Stimulated activated CD8-positive, alpha-beta memory T cell treated with anti-CD3 and anti-CD28 coated beads, Interleukin-7, amount 100 ng/mL, for 4 hours (primary cell): ENCODE data around the gene TEX55.
"Not testable (repeated sequence)": the region's sequence is repeated elsewhere in the genome, so short reads cannot be mapped to it uniquely, and the experiment has no call there.

Experiments used
- DNase-seq, 2 donors: peaks; one replicate each; pipeline ENCODE4 v3.0.0-alpha.2; 2020; ENCODE audit warnings: low read depth in 2 of 2

The TEX55 gene

DNA sequence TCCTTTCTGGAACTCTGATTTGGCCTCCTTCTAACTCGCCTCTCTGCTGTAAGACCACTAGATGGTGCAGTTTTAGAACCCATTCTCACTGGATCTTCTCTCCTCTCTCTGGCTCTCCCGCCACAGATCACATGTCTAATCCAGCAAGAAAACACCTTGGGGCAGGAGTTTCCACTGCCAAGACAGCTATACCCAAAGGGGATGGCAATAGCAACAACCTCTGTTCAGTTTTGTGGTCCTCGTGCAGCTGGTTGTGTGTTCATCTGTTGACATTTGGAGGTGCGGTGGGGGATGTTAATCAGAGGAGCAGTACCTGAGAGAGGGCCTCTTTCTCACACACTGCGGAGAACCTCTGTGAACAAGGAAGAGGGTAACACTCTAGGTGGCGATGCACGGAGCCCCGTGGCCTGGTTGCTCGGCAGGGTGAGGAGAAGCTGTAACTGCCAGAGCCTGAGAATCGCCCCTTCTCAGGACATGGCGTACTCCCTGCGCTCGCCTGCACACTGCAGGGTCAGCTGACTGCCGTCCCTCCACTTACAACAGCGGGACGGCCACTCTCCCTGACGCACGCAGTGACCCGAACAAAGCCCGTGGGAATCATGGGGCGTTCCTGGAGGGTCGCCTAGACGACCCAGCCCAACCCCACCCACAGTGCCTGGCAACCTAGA lies at the start of gene TEX55:
Gene TEX55, plus strand, starts transcription at position 666 of the 668 bp plus-strand sequence. CDS start 25 bp downstream, outside the sequence.
- no peak for DNase-seq

DNA sequence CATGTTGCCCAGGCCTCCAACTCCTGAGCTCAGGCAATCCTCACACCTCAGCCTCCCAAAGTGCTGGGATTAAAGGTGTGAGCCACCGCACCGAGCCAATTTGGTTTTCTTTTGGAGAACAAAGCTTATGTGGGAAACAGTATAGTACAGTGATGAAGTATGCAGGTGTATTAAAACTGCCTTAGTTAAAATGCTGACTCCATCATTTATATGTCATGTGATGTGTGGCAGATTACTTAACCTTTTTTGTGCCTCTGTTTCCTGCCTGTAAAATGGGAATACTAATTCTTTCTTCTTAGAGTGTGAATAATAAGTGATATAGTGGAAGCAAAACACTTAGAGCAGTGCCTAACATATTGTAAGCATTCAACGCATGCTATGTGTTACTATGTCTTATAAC lies 48.0 kb upstream of the TEX55 start:
- DNase-seq: no peak

DNA sequence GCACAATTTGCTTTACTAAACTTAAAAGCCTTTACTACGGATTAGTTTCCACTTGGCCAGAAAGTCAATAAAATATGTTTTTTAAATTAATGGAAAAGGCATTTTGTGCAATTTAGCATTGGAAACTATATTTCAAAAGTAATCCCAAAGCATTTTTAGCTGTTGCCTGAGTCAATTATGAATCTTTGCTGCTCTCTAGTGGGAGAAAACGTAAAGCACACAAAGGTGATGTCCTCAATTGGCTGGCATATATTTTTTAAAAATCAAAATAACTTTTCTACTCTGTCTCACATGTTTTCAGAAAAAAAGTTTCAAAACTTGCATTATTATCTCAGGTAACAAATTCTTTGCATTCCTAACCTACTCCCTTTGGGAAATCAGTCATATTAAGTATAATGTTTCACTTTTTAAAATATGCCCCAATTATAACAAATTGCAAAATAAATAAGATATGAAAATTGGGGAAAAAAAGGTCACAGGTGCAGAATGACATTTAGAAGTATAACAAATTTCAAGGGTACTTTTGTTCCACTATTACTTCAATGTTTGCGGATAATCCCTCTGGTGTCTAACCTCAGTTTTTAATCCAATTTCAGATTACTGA lies 47.2 kb upstream of the TEX55 start:
- no peak for DNase-seq

DNA sequence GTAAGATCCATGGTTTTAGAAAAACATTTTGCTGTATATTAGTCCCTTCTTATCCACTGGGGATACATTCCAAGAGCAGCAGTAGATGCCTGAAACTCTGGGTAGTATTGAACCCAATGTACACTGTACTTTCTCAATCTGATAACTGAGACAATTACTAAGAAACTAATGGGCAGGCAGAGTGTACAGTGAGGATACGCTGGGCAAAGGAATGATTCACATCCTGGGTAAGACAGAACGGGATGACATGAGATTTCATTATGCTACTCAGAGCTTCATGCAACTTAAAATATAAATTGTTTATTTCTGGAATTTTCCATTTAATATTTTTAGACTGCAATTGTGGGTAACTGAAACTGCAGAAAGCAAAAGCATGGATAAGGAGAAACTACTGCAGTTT lies 46.2 kb upstream of the TEX55 start:
- DNase-seq: no peak

DNA sequence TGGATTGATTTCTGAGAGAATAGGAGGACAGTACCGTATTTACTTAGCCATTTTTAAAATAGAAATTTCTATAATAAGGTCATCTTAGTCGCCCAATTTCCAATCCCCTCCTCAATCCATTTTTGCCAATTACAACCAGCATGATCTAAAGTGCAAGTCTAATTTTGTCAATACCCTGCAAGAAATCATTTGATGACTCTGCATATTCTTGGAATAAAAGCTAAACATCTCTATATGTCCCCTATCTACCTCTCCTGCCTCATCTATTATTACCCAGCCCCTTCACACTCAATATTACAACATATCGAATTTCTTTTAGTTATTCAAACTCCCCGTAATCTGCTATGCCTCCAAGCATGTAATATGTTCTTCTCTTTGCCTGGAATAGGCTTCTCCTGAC lies 41.9 kb upstream of the TEX55 start:
- DNase-seq: no peak

DNA sequence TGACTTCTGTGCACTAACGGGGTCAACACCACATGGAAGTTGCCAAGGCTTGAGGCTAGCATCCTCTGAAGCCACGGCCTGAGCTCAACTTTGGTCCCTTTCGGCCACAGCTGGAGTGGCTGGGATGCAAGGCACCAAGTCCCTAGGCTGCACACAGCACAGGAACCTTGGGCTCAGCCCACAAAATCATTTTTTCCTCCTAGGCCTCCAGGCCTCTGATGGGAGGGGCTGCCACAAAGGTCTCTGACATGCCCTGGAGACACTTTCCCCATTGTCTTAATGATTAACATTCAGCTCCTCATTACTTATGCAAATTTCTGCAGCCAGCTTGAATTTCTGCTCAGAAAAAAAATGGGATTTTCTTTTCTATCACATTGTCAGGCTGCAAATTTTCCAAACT lies 27.6 kb upstream of the TEX55 start:
- DNase-seq: not testable (repeated sequence)

DNA sequence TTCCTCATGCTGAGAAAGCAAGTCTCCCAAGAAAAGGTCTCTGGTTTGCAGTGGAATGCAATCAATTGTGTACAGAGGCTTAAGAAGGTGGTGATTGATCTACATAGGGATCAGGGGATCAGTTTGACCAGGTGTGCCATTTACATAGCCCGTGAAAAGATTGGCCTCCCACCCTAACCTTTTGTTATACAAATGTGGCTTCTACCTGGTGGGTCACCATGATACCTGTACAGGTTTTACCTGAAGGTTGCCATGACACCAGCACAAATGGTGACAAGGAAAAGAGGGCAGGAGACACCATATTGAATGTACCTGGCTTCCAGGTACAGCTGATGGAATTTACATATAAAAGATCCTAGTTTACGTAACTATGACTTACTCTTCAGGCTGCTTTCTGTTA lies 25.5 kb upstream of the TEX55 start:
- DNase-seq: no peak

DNA sequence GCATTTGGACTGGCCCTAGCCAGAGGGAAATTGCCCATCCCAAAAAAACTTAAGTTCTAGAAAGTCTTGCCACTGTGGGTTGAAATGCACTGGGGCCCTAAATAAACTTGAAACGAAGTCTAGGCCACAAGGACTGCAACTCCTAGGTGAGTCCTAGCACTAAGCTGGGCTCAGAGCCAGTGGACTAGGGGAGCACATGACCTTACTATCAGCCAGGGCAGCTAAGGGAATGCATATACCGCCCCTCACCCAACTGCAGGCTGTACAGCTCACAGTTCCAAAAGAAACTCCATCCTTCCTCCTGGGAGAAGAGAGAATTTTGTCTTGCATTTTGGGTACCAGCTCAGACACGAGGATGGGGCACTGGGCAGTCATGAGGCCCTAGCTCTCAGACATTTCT lies 23.6 kb upstream of the TEX55 start:
- no peak for DNase-seq

DNA sequence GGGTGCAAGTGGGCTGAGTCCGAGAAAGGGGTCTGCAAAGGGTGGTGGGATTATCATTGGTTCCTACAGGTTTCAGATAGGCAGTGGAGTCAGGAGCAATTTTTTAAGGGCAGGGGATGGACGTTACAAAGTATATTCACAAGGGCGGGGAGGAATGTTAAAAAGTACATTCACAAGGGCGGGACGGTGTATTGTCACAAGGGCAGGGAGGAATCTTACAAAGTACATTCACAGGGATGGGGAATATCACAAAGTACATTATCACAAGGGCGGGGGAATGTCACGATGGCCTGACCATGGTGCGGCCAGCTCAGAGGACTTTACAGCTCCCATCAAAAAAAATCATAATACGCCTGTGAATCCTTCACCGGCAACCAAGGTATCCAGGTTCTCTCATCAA lies 20.6 kb upstream of the TEX55 start:
- no peak for DNase-seq

DNA sequence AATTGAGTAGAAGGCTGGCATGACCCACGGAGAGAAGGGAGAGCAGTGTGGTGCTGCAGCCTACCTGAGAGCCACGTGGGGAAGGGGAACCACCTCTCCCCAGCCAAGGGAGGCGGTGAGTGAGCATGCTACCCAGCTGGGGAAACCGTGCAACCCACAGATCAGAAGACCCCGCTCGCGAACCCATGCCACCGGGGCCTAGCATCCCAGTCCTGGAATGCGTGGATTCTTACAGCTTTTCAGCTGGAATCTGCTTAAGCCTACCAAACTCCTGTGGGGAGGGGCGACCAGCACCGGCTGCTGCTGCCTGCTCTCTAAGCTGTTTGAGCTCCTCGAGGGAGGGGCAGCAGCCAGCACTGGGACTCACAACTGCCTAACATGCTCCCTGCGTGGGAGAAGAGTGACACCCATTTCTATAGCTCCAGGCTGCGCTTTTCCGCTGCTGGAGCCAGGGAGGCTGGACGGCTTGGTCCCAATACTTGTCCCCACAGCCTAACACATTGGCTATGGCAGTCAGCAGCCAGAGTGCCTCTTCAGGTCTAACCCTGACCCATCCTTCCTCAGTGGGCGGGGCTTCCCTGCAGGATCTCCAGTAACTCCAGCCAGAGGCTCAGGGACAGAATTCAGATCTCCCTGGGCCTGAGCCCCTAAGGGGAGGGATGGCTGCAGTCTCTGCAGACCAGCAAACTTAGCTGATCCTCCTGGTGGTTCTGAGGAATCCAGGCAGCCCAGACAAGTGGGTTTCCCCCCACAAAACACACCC lies 20.0 kb upstream of the TEX55 start:
- no peak for DNase-seq

DNA sequence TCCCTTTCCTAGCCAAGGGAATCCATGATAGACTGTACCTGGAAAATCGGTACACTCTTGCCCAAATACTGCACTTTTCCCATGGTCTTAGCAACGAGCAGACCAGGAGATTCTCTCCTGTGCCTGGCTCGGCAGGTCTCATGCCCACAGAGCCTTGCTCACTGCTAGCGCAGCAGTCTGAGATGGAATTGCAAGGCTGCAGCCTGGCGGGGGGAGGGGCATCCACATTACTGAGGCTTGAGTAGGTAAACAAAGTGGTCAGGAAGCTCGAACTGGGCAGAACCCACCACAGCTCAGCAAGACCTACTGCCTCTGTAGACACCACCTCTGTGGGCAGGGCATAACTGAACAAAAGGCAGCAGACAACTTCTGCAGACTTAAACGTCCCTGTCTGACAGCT lies 15.7 kb upstream of the TEX55 start:
- not testable (repeated sequence) for DNase-seq

DNA sequence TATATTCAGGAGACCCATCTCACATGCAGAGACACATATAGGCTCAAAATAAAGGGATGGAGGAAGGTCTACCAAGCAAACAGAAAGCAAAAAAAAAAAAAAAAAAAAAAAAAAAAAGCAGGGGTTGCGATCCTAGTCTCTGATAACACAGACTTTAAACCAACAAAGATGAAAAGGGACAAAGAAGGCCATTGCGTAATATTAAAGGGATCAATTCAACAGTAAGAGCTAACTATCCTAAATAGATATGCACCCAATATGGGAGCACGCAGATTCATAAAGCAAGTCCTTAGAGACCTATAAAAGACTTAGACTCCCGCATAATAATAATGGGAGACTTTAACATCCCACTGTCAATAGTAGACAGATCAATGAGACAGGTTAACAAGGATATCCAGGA lies 13.7 kb upstream of the TEX55 start:
- not testable (repeated sequence) for DNase-seq

DNA sequence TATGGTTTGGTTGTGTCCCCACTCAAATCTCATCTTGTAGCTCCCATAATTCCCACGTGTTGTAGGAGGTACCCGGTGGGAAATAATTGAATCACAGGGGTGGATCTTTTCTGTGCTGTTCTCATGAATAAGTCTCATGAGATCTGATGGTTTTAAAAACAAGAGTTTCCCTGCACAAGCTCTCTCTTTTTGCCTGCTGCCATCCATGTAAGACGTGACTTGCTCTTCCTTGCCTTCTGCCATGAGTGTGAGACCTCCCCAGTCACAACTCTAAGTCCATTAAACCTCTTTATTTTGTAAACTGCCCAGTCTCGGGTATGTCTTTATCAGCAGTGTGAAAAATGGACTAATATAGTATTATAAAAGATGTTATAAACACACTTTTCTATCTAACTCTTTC lies 6.6 kb upstream of the TEX55 start:
- not testable (repeated sequence) for DNase-seq

DNA sequence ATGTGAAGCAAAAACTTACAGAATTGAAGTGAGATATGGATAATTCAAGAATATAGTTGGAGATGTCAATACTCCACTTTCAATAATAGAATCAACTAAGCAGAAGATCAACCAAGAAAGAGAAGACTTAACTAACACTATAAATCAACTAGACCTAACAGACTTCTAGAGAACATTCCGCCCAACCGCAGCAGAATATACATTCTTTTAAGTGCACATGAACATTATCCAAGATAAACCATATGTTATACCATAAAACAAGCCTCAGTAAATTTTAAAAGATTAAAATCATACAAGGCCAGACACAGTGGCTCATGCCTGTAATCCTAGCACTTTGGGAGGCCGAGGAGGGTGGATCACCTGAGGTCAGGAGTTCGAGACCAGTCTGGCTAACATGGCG lies 5.5 kb upstream of the TEX55 start:
- DNase-seq: no peak

DNA sequence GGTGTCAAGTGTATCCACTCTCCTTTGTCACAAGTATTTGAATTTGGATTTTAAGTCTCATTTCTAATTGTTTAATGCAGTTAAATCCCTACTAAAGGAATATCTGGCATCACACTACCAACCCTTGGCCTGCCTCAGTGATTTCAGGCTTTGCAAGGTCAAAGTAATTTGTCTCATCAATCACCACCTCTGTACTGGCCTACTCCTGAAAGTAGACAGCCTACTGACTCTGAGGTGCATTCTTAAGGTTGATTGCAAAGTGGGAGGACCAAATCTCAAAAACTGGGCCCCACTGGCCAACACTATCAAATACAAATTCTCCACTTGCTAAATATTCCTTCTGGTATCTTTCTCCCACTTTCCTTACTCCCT lies 851 bp upstream of the TEX55 start:
- no peak for DNase-seq

DNA sequence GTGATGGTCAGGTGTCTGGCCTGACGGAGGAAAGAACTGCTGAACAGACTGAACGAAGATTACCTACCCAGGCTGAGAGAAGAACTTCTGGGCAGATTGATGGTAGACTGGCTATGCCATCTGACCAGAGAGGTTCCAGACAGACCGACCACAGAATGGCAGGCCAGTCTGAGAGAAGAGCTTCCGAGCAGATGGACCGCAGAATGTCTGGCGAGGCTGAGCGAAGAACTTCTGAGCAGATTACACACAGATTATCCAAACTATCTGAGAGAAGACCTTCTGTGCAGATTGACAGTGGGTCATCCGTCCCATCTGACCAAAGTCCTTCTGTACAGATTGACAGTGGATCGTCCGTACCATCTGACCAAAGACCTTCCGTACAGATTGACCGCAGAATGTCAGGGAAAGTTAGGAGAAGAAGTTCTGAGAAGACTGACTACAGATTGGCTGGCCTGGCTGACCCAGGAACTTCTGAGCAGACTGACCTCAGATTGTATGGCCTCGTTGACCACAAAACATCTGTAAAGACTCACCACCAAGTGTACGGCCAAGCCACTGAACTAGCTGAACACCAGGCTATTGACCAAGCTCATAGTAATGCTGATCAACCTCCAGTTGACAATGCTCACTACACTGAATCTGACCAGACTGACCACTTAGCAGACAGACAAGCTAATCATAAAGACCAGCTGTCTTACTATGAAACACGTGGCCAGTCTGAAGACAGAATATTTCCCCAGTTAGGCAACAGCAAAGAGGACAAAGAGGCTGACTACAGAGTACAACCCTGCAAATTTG lies 812 bp downstream of the TEX55 start:
- no peak for DNase-seq

DNA sequence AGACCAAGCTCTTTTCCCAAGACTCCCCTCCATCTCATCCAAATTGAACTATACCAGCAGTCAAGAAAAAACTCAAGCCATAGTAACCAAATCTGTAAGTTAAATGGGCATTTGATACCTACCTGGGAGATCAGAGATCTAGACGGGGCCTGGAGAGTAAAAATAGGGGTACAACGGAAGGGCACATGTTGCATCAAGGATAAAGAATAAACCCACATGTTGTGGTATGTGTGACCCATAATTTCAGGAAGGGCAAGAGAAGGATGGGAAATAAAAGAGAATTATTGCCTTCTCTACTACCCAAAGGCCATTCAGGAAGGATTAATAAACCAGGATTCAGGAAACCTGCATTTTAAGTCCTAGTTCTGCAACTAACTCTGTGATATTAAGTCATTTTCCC lies 1.5 kb downstream of the TEX55 start:
- DNase-seq: no peak

DNA sequence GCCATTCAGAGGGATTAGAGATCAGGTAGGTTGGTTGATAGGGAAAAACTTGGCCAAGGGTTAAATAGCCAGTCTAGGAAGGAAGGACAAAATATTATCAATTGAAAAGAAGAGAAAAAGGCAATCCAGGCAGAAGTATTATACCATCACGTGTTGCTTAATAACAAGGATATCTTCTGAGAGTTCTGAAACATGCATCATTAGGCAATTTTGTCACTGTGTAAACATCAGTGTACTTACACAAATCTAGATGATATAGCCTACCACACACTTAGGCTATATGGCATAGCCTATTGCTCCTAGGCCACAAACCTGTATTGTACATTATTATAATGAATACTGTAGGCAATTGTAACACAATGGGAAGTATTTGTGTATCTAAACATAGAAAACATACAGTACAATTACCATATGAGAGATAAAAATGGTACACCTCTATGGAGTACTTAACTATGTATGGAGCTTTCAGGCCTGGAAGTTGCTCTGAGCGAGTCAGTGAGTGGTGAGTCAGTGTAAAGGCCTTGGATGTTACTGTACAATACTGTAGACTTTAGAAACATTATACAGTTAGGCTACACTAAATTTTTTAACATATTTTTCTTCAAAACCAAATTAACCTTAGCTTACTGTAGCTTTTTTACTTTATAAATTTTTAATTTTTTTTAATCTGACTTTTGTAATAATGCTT lies 2.7 kb downstream of the TEX55 start:
- no peak for DNase-seq

DNA sequence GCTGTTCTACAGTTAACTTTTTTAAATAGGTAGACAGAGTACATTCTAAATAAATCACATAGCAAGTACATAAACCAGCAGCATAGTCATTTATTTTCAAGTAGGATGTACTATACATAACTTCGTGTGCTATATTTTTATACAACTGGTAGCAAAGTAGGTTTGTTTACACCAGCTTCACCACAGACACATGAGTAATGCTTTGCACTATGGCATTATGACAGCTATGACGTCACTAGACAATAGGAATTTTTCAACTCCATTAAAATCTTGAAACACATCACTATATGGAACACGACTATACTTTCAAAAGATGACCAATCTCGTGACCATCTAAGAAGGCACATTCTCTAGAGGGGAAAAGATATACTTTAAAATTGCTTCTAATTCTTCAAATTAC lies 3.5 kb downstream of the TEX55 start:
- no peak for DNase-seq

DNA sequence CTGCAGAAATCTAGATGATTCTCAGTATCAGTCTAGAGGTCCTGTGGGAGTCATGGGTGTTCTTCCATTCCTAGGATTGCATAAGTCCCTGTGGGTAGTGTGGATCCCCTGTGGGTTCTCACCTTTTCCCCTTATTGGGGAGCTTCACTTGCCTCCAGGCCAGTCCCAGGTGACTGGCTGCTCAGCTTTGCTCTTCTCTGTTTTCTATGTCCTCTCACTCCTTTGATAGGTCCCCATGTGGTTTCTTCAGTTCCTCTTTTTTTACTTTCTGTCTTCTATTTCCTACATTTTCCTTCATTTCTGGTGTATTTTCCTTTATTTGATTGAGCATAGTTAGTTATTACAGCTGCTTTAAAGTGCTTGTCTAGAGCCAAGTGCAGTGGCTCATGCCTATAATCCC lies 10.9 kb downstream of the TEX55 start:
- DNase-seq: no peak

DNA sequence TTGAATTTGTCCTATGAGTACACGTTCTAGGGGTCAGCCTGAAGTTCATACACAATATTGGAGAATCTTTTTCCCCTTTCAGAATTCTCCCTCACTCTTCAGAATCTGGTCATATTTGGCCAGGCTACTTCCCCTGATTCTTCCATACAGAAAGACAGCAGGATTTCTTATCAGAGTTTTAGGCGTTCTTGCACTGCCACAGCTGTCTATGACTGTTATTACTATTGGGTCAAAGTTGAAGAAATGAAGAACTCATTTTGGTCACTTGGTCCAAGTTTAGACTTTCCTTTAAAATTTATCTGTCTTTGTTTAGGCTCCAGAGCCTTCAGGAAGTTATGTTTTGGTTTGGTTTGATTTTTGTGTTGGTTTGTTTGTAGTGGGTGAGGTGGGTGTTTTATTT lies 12.0 kb downstream of the TEX55 start:
- DNase-seq: no peak

DNA sequence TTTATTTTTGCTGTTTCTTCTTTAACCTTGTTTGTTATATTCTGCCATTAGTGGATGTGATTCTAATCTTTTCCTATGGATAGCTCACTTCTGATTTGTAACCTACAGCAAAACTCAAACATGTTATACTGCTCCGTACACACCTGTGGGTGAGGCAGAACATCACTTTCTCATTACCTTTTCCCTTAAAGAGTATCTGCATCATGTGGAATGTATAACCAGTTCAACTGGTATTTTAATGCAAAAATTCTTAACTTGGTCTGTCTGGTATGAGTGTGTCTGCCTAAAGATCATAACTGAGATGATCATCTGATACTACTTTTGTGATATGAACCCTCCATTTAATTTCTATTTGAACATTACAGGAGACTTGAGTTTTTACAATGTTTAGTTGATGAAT lies 14.4 kb downstream of the TEX55 start:
- DNase-seq: no peak
